GM18951 (cell line): ENCODE results near the gene QRFPR.
"Not testable (repeated sequence)": the region's sequence is repeated elsewhere in the genome, so short reads cannot be mapped to it uniquely, and the experiment has no call there.

Experiments
- POLR2A ChIP-seq: IDR thresholded peaks from 4 replicates; pipeline ENCODE4 v1.6.1; 2011; ENCODE audit warnings: mild to moderate bottlenecking; ENCODE audit not compliant: insufficient read length, insufficient read depth; ENCODE audit errors: extremely low read depth
- in situ Hi-C: fragments of 300-500 bp; cut with MboI; formaldehyde crosslinking; loops from one replicate; pipeline ENCODE4 v1.12.0; 2022; ENCODE audit warnings: low sequenced_read_pairs, mixed read lengths, inconsistent platforms; ENCODE audit not compliant: unreplicated experiment

QRFPR gene

DNA sequence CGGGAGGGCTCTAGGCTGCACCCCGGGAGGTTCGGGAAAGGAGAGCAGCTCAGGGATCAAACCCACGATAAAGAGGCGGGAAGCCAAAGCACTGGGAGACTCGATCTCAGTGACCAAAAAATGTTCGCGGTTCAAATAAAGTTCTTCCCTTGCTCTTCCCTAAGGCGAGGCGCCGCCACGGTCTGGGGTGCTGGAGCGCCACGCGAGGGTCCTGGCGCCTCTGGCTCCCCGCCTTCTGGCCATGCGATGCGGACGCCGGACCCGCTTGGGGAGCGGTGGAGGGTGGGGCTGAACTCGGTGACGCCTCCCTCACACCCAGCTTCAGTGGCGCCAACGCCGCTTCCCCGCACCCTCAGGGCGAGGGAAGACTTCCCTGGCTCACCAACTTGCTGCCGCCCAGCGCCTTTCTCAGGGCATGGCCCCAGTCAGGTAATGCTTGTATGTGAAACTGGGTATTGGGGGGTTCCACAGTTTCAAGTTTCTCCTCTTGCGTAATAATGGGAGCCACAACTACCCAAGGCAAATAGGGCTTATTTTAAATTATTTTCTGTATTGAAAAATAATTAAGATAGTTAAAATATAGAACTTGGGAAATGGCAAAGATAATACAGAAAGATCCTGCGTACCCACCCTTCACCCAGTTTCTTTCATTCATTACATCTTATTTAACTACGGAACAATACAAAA is at the start of gene QRFPR:
TSS of gene QRFPR (minus strand) at position 243 of the 687 bp plus-strand sequence. CDS start 371 bp downstream, outside the sequence.
- no peak for TF ChIP-seq POLR2A
- in situ Hi-C loops: no loop called here

DNA sequence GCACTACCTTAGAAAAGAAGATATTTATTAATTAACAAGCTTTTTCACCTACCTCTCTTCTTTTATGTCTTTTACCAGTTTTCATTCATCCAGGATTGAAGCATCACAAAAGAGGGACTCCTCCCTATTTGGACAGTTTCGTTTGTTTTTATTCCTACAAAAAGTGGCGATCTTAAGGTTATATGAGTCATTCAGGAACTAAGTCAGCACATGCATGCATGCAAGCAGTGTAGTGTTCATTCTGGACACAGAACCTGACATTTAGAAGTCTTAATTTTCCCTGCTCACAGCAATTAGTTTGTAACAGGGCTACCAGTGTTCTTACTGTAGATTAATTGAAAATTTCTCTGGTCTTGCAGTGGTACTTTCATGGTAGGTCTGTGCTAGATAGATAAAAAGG is 47.9 kb upstream of the QRFPR start:
- no peak for TF ChIP-seq POLR2A
- in situ Hi-C loops: no loop called here

DNA sequence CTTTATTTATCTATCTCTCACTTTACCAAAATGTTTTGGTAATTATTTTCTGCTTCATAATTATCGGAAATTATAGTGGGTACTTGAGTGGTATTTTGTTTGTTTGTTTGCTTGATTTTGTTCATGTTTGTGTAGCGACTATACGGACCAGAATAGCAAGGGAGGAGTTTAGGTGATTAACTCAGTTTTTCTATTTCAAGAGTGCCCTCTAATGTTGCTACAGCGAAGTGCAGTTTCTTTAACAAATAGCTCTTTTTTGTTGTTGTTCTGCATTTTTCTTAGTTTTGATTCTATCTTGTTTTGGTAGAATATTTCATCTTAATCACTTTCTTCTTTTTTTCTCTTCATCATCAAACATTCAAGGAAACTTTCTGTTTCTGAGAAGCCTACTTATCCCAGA is 40.8 kb upstream of the QRFPR start:
- in situ Hi-C loops: no loop called here
- no peak for TF ChIP-seq POLR2A

DNA sequence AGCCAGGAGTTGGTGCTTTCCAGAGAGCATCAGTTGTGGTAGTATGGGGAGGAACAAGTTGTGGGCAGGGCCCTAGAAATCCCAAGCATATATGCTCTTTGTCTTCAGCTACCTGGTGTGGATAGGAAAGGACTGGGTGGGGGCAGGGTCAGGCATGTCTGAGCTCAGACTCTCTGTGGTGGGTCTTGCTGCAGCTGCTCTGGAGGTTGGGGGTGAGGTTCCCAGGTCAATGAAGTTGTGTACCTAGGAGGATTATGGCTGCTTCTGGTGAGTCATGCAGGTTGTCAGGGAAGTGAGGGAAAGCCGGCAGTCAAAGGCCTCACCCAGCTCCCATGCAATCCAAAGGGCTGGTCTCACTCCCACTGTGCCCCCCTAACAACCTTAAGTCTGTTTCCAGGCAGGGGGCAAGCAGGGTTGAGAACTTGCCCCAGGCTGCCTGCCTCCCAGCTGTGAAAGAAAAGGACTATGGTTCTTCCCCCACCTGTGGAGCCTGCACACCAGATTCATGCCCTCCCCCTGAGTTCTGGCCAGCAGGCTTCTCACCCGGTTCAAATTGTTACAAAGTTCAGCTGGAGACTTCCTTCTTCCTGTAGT is 30.4 kb upstream of the QRFPR start:
- in situ Hi-C loops: no loop called here
- no peak for TF ChIP-seq POLR2A

- in situ Hi-C loops: not testable (repeated sequence)
Measured at GRCh38 chr4:121408567-121408966, 27.7 kb upstream of the QRFPR start.

- in situ Hi-C loops: no loop called here
Measured at GRCh38 chr4:121400632-121401031, 19.8 kb upstream of the QRFPR start.

GRCh38 chr4:121397941-121398601 is 17.3 kb upstream of the QRFPR start:
- TF ChIP-seq POLR2A: no peak

More at GRCh38 chr4:121400632-121401031, 19.8 kb upstream of the QRFPR start:
- no peak for TF ChIP-seq POLR2A

DNA sequence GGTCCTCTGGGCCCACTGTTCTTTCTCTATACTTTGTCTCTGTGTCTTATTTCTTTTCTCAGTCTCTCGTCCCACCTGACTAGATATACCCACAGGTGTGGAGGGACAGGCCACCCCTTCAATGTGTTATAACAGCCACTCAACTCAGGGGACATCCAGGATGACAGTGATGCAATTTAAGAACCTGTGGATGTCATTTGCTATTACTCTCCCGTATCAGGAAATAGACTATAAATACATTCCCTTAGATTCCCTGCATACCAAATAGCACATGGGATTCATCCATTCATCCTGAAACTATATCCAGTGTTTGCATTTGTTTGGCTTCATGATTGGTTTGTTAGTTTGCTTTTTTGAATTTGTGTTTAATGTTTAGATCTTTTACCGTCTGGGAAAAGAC is 16.6 kb upstream of the QRFPR start:
- in situ Hi-C loops: no loop called here
- no peak for TF ChIP-seq POLR2A

More at GRCh38 chr4:121397941-121398601, 17.3 kb upstream of the QRFPR start:
- in situ Hi-C loops: no loop called here

DNA sequence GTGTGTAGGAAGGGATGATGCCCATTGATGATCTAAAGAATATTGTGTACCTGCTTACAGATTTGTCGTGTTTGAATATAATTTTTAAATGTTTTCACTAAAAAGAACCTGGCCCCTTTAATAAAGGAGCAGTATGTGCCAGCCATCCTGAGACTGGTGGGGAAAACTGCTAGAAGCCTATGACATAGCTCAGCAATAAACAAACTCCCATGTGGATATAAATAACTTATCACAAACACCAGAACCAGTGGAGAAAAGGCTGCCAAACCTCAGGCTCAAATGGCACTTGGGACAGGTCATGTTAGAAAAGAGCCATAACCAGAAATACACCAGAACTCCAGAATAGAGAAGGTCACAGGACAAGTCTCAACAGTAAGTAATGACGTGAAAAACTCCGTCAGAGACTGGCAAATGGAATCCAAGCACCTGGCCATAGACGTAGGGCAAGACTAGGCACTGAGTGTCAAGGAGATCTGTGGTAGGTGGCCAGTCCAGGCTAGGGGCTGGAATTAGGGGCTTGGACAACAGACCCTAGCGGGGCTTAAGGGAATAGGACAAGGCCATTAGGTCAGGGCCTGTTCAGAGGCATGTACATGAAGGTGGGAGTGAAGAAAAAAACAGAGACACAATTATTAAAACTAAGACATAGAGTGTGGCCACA is 11.7 kb upstream of the QRFPR start:
- in situ Hi-C loops: no loop called here
- TF ChIP-seq POLR2A: no peak

DNA sequence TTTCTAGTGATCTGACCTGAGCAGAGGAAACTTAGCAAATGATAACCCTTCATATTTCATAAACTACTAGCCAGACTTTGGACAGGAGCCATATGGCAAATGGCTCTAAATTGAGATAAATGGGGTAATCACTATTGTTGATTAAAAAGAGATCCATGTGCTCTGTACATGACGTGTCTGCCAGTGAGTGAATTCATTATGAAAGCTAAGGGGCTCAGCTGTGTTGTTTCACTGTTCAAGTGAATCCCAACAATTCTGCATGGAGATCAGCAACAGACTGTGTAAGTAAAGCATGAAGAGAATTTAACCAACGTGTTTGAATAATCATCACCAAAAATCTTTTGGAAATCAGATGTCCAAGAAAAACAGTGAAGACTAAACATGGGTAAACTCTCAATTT is 9.5 kb upstream of the QRFPR start:
- in situ Hi-C loops: no loop called here
- no peak for TF ChIP-seq POLR2A

GRCh38 chr4:121379276-121379675 is 1.5 kb downstream of the QRFPR start:
- no peak for TF ChIP-seq POLR2A
- in situ Hi-C loops: no loop called here

DNA sequence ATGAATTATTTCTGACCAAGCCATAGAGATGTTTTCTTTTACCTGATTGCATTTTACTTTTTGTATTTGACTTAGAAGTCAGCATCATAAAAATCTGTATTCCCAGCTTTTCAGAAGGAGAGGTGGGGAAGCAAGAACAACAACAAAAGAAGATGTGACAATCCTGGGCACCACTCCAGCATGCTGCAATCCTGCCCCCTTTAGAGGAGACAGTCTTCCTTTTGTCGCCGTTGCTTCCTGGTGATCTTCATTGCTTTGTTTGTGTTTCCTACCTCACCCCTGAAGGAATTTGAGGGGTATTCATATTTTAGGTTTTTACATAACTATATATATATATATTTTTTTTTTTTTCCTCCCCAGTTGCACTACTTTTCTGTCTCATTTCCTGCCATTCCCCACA is 3.7 kb downstream of the QRFPR start:
- in situ Hi-C loops: no loop called here
- no peak for TF ChIP-seq POLR2A

GRCh38 chr4:121376556-121376955 is 4.3 kb downstream of the QRFPR start:
- in situ Hi-C loops: no loop called here
- TF ChIP-seq POLR2A: no peak
